Subcutaneous abdominal adipose tissue (tissue), 5 donors: ENCODE data around the gene DUSP12.
A peak's percentile ranks its signal among the peaks of the same experiment; 100 is the strongest.
"Not testable (repeated sequence)": the region's sequence is repeated elsewhere in the genome, so short reads cannot be mapped to it uniquely, and the experiment has no call there.

Experiments
- H3K27ac ChIP-seq: one replicate; pipeline ENCODE4 v1.7.0; 2013; ENCODE audit warnings: low read depth, mild to moderate bottlenecking, inconsistent platforms, low read length, moderate library complexity
- H3K27me3 ChIP-seq, 5 donors: one replicate each; pipeline ENCODE4 v1.7.0; 2013; ENCODE audit warnings: low read length in 5 of 5, inconsistent platforms in 1 of 5; ENCODE audit not compliant: control insufficient read depth in 5 of 5, insufficient read depth in 4 of 5
- H3K36me3 ChIP-seq, 5 donors: one replicate each; pipeline ENCODE4 v1.7.0; 2013; ENCODE audit warnings: low read length in 5 of 5; ENCODE audit not compliant: control insufficient read depth in 5 of 5, insufficient read depth in 5 of 5
- H3K4me1 ChIP-seq, 5 donors: one replicate each; pipeline ENCODE4 v1.7.0; 2013; ENCODE audit warnings: low read length in 5 of 5, mild to moderate bottlenecking in 3 of 5, moderate library complexity in 1 of 5; ENCODE audit not compliant: control insufficient read depth in 5 of 5, insufficient read depth in 5 of 5
- H3K4me3 ChIP-seq, 5 donors: one replicate each; pipeline ENCODE4 v1.7.0; 2013; ENCODE audit warnings: low read length in 5 of 5, low read depth in 1 of 5
- H3K9ac ChIP-seq, 5 donors: one replicate each; pipeline ENCODE4 v1.7.0; 2013; ENCODE audit warnings: low read length in 5 of 5, mild to moderate bottlenecking in 4 of 5, moderate library complexity in 3 of 5
- H3K9me3 ChIP-seq, 5 donors: one replicate each; pipeline ENCODE4 v1.7.0; 2013; ENCODE audit warnings: low read length in 5 of 5; ENCODE audit not compliant: control insufficient read depth in 5 of 5
- donor health status: healthy.
- donor health status: healthy.
- donor health status: healthy.
- donor health status: healthy.
- donor health status: healthy.

Gene DUSP12

DNA sequence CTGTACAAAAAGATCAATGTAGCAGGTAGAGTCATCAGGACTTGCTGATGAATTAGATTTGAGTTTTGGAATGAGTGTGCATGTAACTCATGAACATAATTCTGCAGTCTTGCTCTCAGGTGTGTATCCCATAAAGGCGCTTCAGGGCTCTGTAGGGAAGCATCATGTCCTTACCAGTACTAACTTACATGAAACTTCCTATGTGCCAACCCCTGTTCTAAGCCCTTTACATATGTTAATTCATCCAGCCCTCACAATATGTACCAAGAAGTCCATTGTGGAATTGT is 30.3 kb upstream of the DUSP12 start:
- Histone ChIP-seq H3K27me3 (peaks cover 0 to 8% (median 0%) of the 10 kb centered on the region in 5 donors), H3K9me3 (no peaks in the 10 kb centered on the region), H3K27ac (no peak overlapping the region), H3K9ac (no peak overlapping the region), H3K36me3 (no peaks in the 10 kb centered on the region), H3K4me1 (peaks cover 0 to 17% (median 0%) of the 10 kb centered on the region in 5 donors), H3K4me3 (no peak overlapping the region)

GRCh38 chr1:161720422-161720821 is 29.2 kb upstream of the DUSP12 start:
- Histone ChIP-seq H3K27ac (no peak overlapping the region), H3K36me3 (no peaks in the 10 kb centered on the region), H3K9me3 (no peaks in the 10 kb centered on the region), H3K9ac (no peak overlapping the region), H3K27me3 (peaks cover 0 to 8% (median 3%) of the 10 kb centered on the region in 5 donors), H3K4me1 (peaks cover 0 to 17% (median 1%) of the 10 kb centered on the region in 5 donors), H3K4me3 (no peak overlapping the region)

- Histone ChIP-seq H3K27ac (no peak within 1 kb of the TSS), H3K27me3 (peaks cover 0 to 8% (median 3%) of the 10 kb centered on the region in 5 donors), H3K9me3 (no peaks in the 10 kb centered on the region), H3K9ac (no peak within 1 kb of the TSS), H3K4me1 (peaks cover 2 to 24% (median 9%) of the 10 kb centered on the region in 5 donors), H3K36me3 (no peaks in the 10 kb centered on the region), H3K4me3 (no peak within 1 kb of the TSS)
These were observed 28.4 kb upstream of the DUSP12 start, which contains the start of gene FCRLB for GRCh38 chr1:161720956-161721737. Gene FCRLB (plus strand): TSS chr1:161721544. CDS start chr1:161722673, 1,129 bp downstream.

GRCh38 chr1:161721738-161722343 is 27.7 kb upstream of the DUSP12 start:
- no peak overlapping the region for H3K4me3 ChIP-seq
- peaks cover 0 to 8% (median 3%) of the 10 kb centered on the region in 5 donors for H3K27me3 ChIP-seq
- no peaks in the 10 kb centered on the region for H3K9me3 ChIP-seq
- H3K36me3 ChIP-seq, result no peaks in the 10 kb centered on the region
- H3K27ac ChIP-seq, result no peak overlapping the region
- peaks cover 2 to 31% (median 13%) of the 10 kb centered on the region in 5 donors for H3K4me1 ChIP-seq
- no peak overlapping the region for H3K9ac ChIP-seq

DNA sequence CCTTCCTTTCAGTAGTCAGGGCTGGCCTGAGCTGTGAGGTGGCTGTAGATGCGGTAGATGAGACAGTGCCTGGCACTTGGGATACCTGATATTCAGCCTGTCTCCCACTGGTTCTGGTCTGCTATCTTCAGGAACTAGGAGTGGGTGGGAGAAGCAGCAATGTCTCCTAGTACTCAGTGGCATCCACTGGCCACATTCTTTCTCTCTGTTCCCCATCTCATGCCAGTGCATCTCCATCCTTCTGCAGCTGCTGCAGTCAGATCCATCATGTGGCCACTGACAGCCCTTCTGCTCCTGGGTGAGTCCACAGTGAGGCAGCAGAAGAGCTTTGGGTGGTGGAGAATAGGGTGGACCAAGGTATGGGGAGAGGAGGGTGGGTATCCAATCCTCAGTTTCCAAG is 27.2 kb upstream of the DUSP12 start:
- H3K36me3 ChIP-seq, result no peaks in the 10 kb centered on the region
- no peaks in the 10 kb centered on the region for H3K9me3 ChIP-seq
- peaks cover 2 to 35% (median 17%) of the 10 kb centered on the region in 5 donors for H3K4me1 ChIP-seq
- no peak overlapping the region for H3K4me3 ChIP-seq
- H3K27me3 ChIP-seq, result peaks cover 0 to 8% (median 3%) of the 10 kb centered on the region in 5 donors
- H3K9ac ChIP-seq, result no peak overlapping the region
- no peak overlapping the region for H3K27ac ChIP-seq

- peaks cover 2 to 37% (median 21%) of the 10 kb centered on the region in 5 donors for H3K4me1 ChIP-seq
- no peak overlapping the region for H3K4me3 ChIP-seq
- H3K27me3 ChIP-seq, result peaks cover 0 to 8% (median 3%) of the 10 kb centered on the region in 5 donors
- H3K36me3 ChIP-seq, result no peaks in the 10 kb centered on the region
- no peaks in the 10 kb centered on the region for H3K9me3 ChIP-seq
- no peak overlapping the region for H3K9ac ChIP-seq
- no peak overlapping the region for H3K27ac ChIP-seq
These were observed 26.0 kb upstream of the DUSP12 start for GRCh38 chr1:161723459-161724141.

GRCh38 chr1:161725258-161725907 is 24.2 kb upstream of the DUSP12 start:
- H3K9ac ChIP-seq, result peak overlapping the region in 2 of 5 donors; percentile 57 to 68
- not testable (repeated sequence) for H3K9me3 ChIP-seq, H3K36me3 ChIP-seq, H3K27me3 ChIP-seq
- H3K27ac ChIP-seq, result peak overlapping the region; percentile 46
- peaks cover 2 to 28% (median 21%) of the 10 kb centered on the region in 5 donors for H3K4me1 ChIP-seq
- peak overlapping the region; percentile 83 to 92 (median 85) for H3K4me3 ChIP-seq

DNA sequence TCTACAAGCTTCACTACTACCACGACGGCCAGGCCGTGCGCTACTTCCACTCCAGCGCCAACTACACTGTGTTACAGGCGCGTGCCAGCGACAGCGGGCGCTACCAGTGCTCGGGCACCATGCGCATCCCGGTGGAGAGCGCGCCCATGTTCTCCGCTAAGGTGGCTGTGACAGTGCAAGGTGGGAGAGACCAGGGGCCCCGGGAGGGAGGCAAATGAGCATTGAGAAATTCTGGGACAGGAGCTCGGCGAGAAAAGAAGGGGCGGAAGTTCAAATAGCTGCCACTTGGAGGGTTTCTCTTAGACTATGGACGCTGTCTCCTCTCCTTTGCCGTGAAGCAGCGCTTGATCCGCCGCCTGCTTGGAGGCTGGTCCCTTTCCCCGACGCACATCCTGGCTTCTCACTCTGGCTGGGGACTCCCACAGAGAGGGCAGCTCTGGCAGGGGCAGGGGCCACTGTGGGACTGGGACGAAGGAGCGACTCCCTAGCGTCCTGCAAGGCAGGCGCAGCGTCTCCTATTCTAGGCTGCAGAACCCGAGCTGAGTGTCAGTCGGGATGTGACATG is 23.6 kb upstream of the DUSP12 start:
- Histone ChIP-seq H3K27me3 (peaks cover 0 to 8% (median 3%) of the 10 kb centered on the region in 5 donors), H3K27ac (peak overlapping the region; percentile 46), H3K9me3 (no peaks in the 10 kb centered on the region), H3K4me1 (peaks cover 2 to 28% (median 21%) of the 10 kb centered on the region in 5 donors), H3K9ac (peak overlapping the region in 3 of 5 donors; percentile 22 to 68 (median 57)), H3K4me3 (peak overlapping the region; percentile 83 to 92 (median 85)), H3K36me3 (no peaks in the 10 kb centered on the region)

- H3K4me1 ChIP-seq, result peaks cover 2 to 28% (median 21%) of the 10 kb centered on the region in 5 donors
- no peaks in the 10 kb centered on the region for H3K9me3 ChIP-seq
- no peaks in the 10 kb centered on the region for H3K36me3 ChIP-seq
- H3K9ac ChIP-seq, result peak overlapping the region in 3 of 5 donors; percentile 22 to 71 (median 71)
- peak overlapping the region; percentile 83 to 92 (median 85) for H3K4me3 ChIP-seq
- peak overlapping the region; percentile 46 for H3K27ac ChIP-seq
- H3K27me3 ChIP-seq, result peaks cover 0 to 8% (median 3%) of the 10 kb centered on the region in 5 donors
These were observed 22.9 kb upstream of the DUSP12 start for GRCh38 chr1:161726473-161727255.
